ENCODE results near the gene ANKRD33B.

GRCh38 chr5:10588109-10588775 is 24.4 kb downstream of the ANKRD33B start:
- TF ChIP-seq POLR2A (IDR thresholded peaks at IDR 0.05; ENCODE audit: low read depth, low read length) (no peak), POLR2AphosphoS5 (IDR thresholded peaks at IDR 0.05; ENCODE audit: low read depth, low read length) (no peak), TAF1 (IDR thresholded peaks at IDR 0.05; ENCODE audit: borderline replicate concordance, low read depth, low read length) (no peak)
